Renal cortex interstitium (tissue), 11 donors: ENCODE measurements around the gene SP3. TPM values are rescaled to one million over a fixed set of nuclear protein-coding genes. Genes with fewer than 3 reads are reported as not detected.

Experiments
- DNase-seq, 11 donors: peaks; one replicate each; pipeline ENCODE4 v3.0.0-alpha.2; 2013; ENCODE audit warnings: low read depth in 9 of 11, low spot score in 4 of 11; ENCODE audit errors: extremely low read depth in 1 of 11
- polyA plus RNA-seq, 3 donors: library from polyadenylated mRNA; unstranded; fragments of 120-200 nt; gene quantifications; one replicate each; pipeline ENCODE4 v1.2.1, GENCODE V29; 2013; ENCODE audit not compliant: insufficient read length in 3 of 3

SP3 gene
- polyA plus RNA-seq, 3 donors, result 102 to 120 (median 110) TPM

DNA sequence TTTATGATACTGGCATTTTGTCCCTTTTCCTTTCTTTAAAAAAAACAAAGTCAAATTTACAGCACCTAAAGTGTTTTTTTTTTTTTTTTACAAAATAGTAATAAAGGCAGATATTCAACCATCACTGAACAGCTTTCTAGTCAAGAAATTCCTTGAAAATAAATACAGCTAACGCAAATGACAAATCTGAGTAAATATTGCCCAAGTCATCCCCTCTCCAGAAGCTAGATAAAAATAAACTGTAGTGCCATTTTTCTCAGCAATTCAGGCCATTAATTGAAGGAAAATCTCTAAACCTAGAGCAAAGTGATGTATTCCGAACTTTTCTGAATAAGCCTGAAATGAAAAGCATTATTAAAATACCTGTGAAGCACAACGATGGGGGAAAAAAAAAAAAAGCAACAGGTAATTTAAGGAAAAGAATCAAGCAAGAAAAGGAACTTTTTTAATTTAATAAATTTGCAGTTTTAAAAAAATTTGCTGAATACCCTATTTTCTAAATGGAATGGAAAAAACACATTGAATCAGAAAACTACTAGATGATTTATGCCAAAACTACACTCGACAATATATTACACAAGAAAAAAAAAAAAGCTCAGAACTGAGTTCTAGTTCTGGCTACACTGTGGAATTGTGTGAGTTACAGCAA is 6.9 kb downstream of the SP3 start:
- DNase-seq, result no peak

GRCh38 chr2:173957517-173957916 is 7.7 kb downstream of the SP3 start:
- DNase-seq, result no peak

- DNase-seq, result no peak
Observed at GRCh38 chr2:173956454-173956853, 8.7 kb downstream of the SP3 start.

- no peak for DNase-seq
Observed at GRCh38 chr2:173955867-173956266, 9.3 kb downstream of the SP3 start.

DNA sequence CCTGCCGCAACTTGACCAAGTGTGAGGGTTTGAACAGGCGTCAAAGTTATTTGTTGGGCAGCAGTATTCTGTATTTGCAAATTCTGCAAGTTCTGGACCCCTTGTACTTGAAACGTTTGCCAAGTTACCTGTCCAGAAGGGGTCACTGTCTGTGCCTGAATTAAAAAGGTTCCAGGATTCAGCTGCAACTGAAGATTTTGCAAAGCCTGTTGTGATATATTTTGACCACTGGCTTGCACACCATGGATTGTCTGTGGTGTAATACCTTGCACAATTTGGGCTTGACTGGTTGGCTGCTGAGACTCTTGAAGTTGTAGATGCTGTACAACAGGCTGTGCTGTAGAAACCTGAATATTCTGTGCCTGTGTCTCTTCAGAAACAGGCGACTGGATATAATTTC is 10.2 kb downstream of the SP3 start:
- DNase-seq, result no peak

- no peak for DNase-seq
Observed at GRCh38 chr2:173953047-173953424, 12.1 kb downstream of the SP3 start.

DNA sequence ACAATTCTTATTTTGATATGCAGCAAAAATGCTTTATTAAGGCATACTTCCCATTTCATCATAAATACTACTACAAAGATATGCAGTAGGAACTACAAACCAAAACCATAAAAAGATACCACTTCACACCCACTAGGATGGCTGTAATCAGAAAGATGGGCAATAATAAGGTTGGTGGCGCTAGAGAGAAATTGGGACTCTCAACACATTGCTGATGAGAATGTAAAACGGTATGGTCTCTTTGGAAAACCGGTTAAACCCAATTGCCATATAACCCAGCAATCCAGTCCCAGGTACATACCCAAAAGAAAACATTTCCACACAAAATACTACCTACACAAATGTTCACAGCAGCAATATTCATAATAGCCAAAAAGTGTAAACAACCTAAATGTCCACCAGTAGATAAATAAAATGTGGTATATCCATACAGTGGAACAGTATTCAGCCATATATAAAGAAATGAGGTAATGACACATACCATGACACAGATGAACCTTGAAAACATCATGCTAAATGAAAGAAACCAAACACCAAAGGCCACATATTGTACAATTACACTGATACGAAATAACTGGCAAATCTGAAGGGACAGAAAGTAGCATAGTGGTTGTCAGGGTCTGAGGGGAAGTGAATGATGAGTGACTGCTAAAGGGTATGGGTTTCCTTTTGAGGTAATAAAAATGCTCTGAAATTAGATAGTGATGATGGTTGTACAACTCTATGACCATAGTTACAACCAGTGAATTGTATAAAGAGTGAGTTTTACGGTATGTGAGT is 12.7 kb downstream of the SP3 start:
- no peak for DNase-seq

DNA sequence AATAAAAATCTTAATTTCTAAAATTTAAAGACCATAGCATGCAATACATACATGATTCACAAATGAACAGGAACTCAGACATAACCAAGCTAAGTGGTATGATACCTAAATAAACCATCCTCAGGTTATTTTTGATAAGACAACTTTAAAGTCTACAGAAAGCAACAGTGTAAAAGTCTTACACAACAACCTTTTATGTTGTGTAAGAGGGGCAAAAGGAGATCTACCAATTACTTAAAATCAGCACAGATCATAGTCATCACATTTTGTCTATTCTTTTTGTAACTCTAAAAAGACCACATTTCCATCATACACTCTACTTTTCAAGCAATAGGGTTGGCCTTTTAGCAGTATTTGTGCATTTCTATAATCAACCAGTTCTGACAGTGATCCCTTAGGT is 16.3 kb downstream of the SP3 start:
- no peak for DNase-seq

- DNase-seq, result no peak
Observed at GRCh38 chr2:173948198-173948597, 17.0 kb downstream of the SP3 start.

DNA sequence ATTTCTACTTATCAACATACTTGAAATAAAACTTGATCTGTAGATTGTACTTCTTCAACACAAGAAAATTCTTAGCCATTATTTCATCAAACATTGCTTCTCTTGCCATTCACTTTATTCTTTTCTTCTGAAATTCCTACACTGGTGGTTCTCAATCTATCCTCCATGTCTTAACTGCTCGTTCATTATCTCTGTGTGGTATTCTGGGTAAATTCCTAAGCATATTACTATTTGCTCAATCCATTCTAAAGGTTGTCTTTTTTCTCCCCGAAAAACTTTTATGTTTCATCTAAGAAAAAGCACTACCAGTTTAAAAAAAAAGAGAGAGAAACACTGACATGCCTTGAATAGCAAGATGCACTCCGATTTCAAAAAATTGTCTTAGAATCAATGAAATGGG is 18.0 kb downstream of the SP3 start:
- DNase-seq, result no peak

DNA sequence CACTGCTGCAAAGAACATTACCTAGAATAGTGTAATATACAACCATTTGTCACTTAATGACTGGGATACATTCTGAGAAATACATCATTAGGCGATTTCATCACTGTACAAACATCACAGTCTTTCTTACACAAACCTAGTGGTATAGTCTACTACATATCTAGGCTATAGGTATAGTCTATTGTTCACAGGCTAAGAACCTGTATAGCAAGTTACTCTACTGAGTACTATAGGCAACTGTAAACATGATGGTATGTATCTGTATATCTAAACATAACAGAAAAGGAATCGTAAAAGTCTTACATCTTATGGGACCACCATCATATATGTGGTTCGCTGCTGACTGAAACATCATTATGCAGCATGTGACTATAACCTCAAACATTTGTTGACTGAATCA is 21.4 kb downstream of the SP3 start:
- no peak for DNase-seq

DNA sequence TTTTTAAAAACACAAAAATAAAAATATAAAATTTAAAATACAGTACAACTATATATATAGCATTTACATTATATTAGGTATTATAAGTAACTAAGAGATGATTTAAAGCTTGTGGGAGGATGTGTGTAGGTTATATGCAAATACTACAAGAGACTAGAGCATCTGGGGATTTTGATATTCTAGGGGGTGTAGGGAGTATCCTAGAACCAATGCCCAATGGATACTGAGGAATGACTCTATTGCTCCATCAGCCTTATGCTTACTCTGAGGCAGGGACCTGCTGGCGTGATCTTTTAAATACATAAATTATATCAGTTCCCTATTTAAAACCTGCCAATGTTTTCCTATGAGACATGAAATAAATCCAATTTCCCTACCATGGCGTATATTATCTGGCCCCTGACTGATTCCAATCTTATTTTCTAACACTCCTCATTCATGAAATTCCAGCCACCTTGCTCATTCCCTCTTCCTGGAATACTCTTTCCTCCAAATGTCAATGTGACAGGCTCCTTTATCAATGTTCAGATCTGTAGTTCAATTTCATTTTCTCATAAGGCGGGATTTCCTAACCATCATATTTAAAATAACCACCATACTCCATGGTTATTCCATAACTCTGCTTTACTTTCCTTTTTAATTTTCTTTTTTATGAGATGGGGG is 22.2 kb downstream of the SP3 start:
- DNase-seq, result no peak

DNA sequence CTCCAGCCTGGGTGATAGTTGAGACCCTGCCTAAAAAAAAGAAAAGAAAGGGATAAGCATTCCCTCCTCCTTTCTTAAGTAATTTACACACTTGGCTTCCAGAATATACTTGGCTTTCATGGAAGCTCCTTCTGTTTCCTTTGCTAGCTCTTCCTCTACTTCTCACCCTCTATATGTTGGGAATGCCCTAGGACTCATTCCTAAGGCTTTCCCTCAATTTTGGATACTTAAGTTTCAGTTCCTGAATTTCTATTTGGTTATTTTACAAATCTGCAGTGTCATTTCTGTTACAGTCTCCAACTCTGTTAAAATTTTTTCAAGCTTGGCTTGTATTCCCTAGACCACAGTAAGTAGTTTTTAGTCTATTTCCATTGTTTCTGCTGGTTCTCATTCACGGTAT is 23.6 kb downstream of the SP3 start:
- DNase-seq, result no peak

GRCh38 chr2:173940208-173941020 is 24.8 kb downstream of the SP3 start:
- DNase-seq, result no peak

- no peak for DNase-seq
Observed at GRCh38 chr2:173938700-173939384, 26.3 kb downstream of the SP3 start.

GRCh38 chr2:173935305-173935704 is 29.9 kb downstream of the SP3 start:
- DNase-seq, result no peak

- DNase-seq, result no peak
Observed at GRCh38 chr2:173934895-173935294, 30.3 kb downstream of the SP3 start.

DNA sequence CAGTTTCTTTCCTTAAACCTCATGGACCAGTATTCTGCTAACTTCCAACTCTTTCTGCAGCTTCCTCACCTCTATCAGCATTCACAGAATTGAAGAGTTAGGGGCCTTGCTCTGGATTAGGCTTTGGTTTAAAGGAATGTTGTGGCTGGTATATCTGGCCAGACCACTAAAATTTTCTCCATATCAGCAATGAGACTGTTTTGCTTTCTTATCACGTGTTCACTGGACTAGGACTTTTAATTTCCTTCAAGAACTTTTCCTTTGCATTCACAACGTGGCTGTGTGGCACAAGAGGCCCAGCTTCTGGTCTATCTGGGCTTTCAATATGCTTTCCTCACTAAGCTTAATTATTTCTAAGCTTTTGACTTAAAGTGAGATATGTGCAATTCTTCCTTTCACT is 33.4 kb downstream of the SP3 start:
- no peak for DNase-seq

GRCh38 chr2:173929441-173929840 is 35.7 kb downstream of the SP3 start:
- no peak for DNase-seq
